Measurements from ENCODE around the gene CCL14. TPM values are rescaled to one million over a fixed set of nuclear protein-coding genes. Genes with fewer than 3 reads are reported as not detected.

The CCL14 gene
- total and polyA plus RNA-seq, 2 of the 13 experiments (the other 11 are each of a cell fraction or from before 2014, with no cell fraction given): 1.1 to 1.7 TPM

GRCh38 chr17:35973333-35974260 is 12.9 kb downstream of the CCL14 start (continued):
- TF ChIP-seq SP2 (CRISPR knock-in tag; IDR thresholded peaks at IDR 0.05) (no peak), HOXA9 (CRISPR knock-in tag; IDR thresholded peaks at IDR 0.05; ENCODE audit: borderline replicate concordance) (peak; percentile 53; the same call in 1 of the 2 replicates), ZNF615 (CRISPR knock-in tag; IDR thresholded peaks at IDR 0.05; ENCODE audit: borderline replicate concordance) (no peak), ZBTB44 (CRISPR knock-in tag; IDR thresholded peaks at IDR 0.05) (no peak), TERF1 (CRISPR knock-in tag; IDR thresholded peaks at IDR 0.05) (no peak), NFRKB (IDR thresholded peaks at IDR 0.05) (no peak), ZMAT3 (CRISPR knock-in tag; conservative IDR thresholded peaks at IDR 0.05) (peak; percentile 80; the same call in 1 of the 2 replicates), ZNF121 (CRISPR knock-in tag; IDR thresholded peaks at IDR 0.05) (peak; percentile 43), NFIC (IDR thresholded peaks at IDR 0.05; ENCODE audit: low read length) (peak; percentile 96; the same call in 1 of the 2 replicates), SRF (IDR thresholded peaks at IDR 0.05; ENCODE audit: low read depth, low read length) (no peak), PRDM15 (CRISPR knock-in tag; IDR thresholded peaks at IDR 0.05) (peak; percentile 89), ZNF326 (CRISPR knock-in tag; IDR thresholded peaks at IDR 0.05; ENCODE audit: borderline replicate concordance) (no peak), ZFP82 (CRISPR knock-in tag; IDR thresholded peaks at IDR 0.05; ENCODE audit: borderline replicate concordance) (no peak), ZNF839 (CRISPR knock-in tag; IDR thresholded peaks at IDR 0.05; ENCODE audit: borderline replicate concordance) (no peak), ZNF143 (CRISPR knock-in tag; IDR thresholded peaks at IDR 0.05) (0 out of 2 replicates have a peak, but pooled peaks have one; percentile 14), HOXA3 (CRISPR knock-in tag; IDR thresholded peaks at IDR 0.05) (peak; percentile 88), PRMT3 (CRISPR knock-in tag; IDR thresholded peaks at IDR 0.05; ENCODE audit: borderline replicate concordance, low read depth) (0 out of 2 replicates have a peak, but pooled peaks have one; percentile 67), ZNF383 (CRISPR knock-in tag; IDR thresholded peaks at IDR 0.05; ENCODE audit: borderline replicate concordance) (no peak), PHF20 (CRISPR knock-in tag; IDR thresholded peaks at IDR 0.05) (no peak), RNF2 (conservative IDR thresholded peaks at IDR 0.05; ENCODE audit: low read depth) (no peak)
